ENCODE measurements around the gene MYH10.
"Not testable (repeated sequence)": the region's sequence is repeated elsewhere in the genome, so short reads cannot be mapped to it uniquely, and the experiment has no call there.

MYH10 gene
- total RNA-seq, result 0.75 to 10.8 (median 2.4) reads per million in 18 experiments

GRCh38 chr17:8630227-8630801, at the start of gene MYH10:
Gene MYH10, minus strand, starts transcription at chr17:8630725. Its CDS starts 7,479 bp downstream, at chr17:8623246.
- DNase-seq, result no peak

- no peak for DNase-seq
Observed at GRCh38 chr17:8679126-8679525, 48.6 kb upstream of the MYH10 start.

- no peak for DNase-seq
Observed at GRCh38 chr17:8675306-8675705, 44.8 kb upstream of the MYH10 start.

GRCh38 chr17:8674344-8675305, 44.1 kb upstream of the MYH10 start:
- no peak for DNase-seq

- no peak for DNase-seq
Observed at GRCh38 chr17:8673612-8674011, 43.1 kb upstream of the MYH10 start.

- no peak for DNase-seq
Observed at GRCh38 chr17:8672326-8672725, 41.8 kb upstream of the MYH10 start.

GRCh38 chr17:8670421-8670820, 39.9 kb upstream of the MYH10 start:
- no peak for DNase-seq

- no peak for DNase-seq
Observed at GRCh38 chr17:8668176-8668740, 37.7 kb upstream of the MYH10 start.

- no peak for DNase-seq
Observed at GRCh38 chr17:8667421-8667820, 36.9 kb upstream of the MYH10 start.

- DNase-seq, result no peak
Observed at GRCh38 chr17:8665684-8666083, 35.2 kb upstream of the MYH10 start.

GRCh38 chr17:8664456-8665126, 34.1 kb upstream of the MYH10 start:
- no peak for DNase-seq

GRCh38 chr17:8662973-8663372, 32.4 kb upstream of the MYH10 start:
- DNase-seq, result no peak

GRCh38 chr17:8662076-8662831, 31.7 kb upstream of the MYH10 start:
- DNase-seq, result no peak

GRCh38 chr17:8660709-8661108, 30.2 kb upstream of the MYH10 start:
- DNase-seq, result not testable (repeated sequence)

- DNase-seq, result no peak
Observed at GRCh38 chr17:8659758-8660410, 29.4 kb upstream of the MYH10 start.

GRCh38 chr17:8658810-8659209, 28.3 kb upstream of the MYH10 start:
- DNase-seq, result no peak

GRCh38 chr17:8656693-8657092, 26.2 kb upstream of the MYH10 start:
- DNase-seq, result no peak

GRCh38 chr17:8654822-8655221, 24.3 kb upstream of the MYH10 start:
- DNase-seq, result no peak

- DNase-seq, result no peak
Observed at GRCh38 chr17:8651013-8651412, 20.5 kb upstream of the MYH10 start.

- no peak for DNase-seq
Observed at GRCh38 chr17:8650119-8650499, 19.6 kb upstream of the MYH10 start.
